ENCODE results near the gene APOL6. TPM values are rescaled to one million over a fixed set of nuclear protein-coding genes. Genes with fewer than 3 reads are reported as not detected.

Gene APOL6
- polyA plus RNA-seq, 2 of the 4 experiments (the other 2 are of a cell fraction): 1.3 to 2.7 TPM

GRCh38 chr22:35649026-35649553 lies 844 bp downstream of the APOL6 start:
- Histone ChIP-seq H3K4me2 (peak overlapping the region; percentile 90), H3K4me1 (peaks cover 9% of the 10 kb centered on the region; the same call in 2 of the 3 replicates), H3K27ac (peak overlapping the region; percentile 87 to 96), H3K9me3 (no peaks in the 10 kb centered on the region), H3K4me3 (peak overlapping the region; percentile 42)
- ChIA-PET POLR2A (interaction anchor here (0.6 to 1.4 kb wide), 3 partner anchors 22 to 269 kb away, joined by 3 to 4 read pairs (median 3); no protein-coding TSS in a partner anchor), CTCF (interaction anchor here (0.7 to 1.7 kb wide), 5 partner anchors 13 to 417 kb away, joined by 3 to 7 read pairs (median 4); no protein-coding TSS in a partner anchor)
- ATAC-seq (peak in 1 of 2 experiments; percentile 22; a peak in 1 of 6 replicates), FAIRE-seq (no peak), DNase-seq (ENCODE audit: low read depth in 1 of 2, low spot score in 1 of 2) (no peak)
- 80% methylated on average over 7 of the region's 7 CpGs for WGBS (ENCODE audit: missing lambda C conversion rate)
- TF ChIP-seq, protein P1, sequence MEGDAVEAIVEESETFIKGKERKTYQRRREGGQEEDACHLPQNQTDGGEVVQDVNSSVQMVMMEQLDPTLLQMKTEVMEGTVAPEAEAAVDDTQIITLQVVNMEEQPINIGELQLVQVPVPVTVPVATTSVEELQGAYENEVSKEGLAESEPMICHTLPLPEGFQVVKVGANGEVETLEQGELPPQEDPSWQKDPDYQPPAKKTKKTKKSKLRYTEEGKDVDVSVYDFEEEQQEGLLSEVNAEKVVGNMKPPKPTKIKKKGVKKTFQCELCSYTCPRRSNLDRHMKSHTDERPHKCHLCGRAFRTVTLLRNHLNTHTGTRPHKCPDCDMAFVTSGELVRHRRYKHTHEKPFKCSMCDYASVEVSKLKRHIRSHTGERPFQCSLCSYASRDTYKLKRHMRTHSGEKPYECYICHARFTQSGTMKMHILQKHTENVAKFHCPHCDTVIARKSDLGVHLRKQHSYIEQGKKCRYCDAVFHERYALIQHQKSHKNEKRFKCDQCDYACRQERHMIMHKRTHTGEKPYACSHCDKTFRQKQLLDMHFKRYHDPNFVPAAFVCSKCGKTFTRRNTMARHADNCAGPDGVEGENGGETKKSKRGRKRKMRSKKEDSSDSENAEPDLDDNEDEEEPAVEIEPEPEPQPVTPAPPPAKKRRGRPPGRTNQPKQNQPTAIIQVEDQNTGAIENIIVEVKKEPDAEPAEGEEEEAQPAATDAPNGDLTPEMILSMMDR (IDR thresholded peaks at IDR 0.05): no peak
- no peak for TF ChIP-seq HEYL (CRISPR knock-in tag; IDR thresholded peaks at IDR 0.05)
- TF ChIP-seq RAD21 (conservative IDR thresholded peaks at IDR 0.05 in 1 of 2, IDR thresholded peaks at IDR 0.05 in 1 of 2): no peak
- TF ChIP-seq EHMT2 (IDR thresholded peaks at IDR 0.05; ENCODE audit: low read depth): no peak
- TF ChIP-seq, protein P2, sequence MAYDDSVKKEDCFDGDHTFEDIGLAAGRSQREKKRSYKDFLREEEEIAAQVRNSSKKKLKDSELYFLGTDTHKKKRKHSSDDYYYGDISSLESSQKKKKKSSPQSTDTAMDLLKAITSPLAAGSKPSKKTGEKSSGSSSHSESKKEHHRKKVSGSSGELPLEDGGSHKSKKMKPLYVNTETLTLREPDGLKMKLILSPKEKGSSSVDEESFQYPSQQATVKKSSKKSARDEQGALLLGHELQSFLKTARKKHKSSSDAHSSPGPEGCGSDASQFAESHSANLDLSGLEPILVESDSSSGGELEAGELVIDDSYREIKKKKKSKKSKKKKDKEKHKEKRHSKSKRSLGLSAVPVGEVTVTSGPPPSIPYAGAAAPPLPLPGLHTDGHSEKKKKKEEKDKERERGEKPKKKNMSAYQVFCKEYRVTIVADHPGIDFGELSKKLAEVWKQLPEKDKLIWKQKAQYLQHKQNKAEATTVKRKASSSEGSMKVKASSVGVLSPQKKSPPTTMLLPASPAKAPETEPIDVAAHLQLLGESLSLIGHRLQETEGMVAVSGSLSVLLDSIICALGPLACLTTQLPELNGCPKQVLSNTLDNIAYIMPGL (CRISPR knock-in tag; IDR thresholded peaks at IDR 0.05; ENCODE audit: borderline replicate concordance): no peak
- TF ChIP-seq SMC3 (IDR thresholded peaks at IDR 0.05): no peak
- no peak for TF ChIP-seq HOXB13 (CRISPR knock-in tag; IDR thresholded peaks at IDR 0.05; ENCODE audit: low read depth)
- TF ChIP-seq KDM1A (IDR thresholded peaks at IDR 0.05; ENCODE audit: low read depth): no peak
- no peak for TF ChIP-seq HES2 (IDR thresholded peaks at IDR 0.05)
- TF ChIP-seq CHD2 (IDR thresholded peaks at IDR 0.05; ENCODE audit: low read length, partially characterized antibody): no peak
- no peak for TF ChIP-seq RARB (CRISPR knock-in tag; IDR thresholded peaks at IDR 0.05)

DNA sequence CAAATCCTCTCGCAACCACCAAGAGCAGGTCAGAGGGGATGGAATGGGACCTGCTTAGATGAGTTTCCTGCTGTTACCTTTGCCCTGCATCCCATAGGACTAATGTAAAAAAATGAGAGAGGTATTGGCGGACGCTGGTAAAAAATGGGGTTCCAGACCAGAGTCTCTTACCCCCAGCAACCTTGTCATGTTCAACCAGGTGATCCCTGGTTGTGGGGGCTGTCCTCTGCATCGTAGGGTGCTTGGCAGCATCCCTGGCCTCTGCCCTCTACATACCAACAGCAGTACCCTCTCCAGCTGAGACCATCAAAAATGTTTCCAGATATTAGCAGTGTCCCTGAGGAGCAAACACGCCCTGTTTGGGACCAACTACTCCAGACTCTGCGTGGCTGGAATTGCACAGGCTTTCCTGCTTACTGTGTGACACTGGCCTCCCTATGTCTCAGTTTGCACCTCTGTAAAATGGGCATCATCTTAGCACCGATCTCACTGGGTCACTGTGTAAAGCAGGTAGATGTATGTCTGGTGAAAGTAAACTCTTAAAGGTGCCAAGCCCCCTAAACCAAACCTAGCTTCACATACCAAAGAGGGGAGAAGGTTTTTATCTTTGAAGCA lies 1.5 kb downstream of the APOL6 start:
- ChIA-PET POLR2A (interaction anchor here (0.6 kb wide), 1 partner anchor 268 kb away, joined by 4 read pairs; no protein-coding TSS in a partner anchor), CTCF (interaction anchor here (0.7 to 1.5 kb wide), 2 partner anchors 22 to 416 kb away, joined by 4 read pairs; no protein-coding TSS in a partner anchor)
- WGBS (ENCODE audit: missing lambda C conversion rate): 88% methylated on average over 7 of the region's 7 CpGs

GRCh38 chr22:35651085-35651484 lies 2.8 kb downstream of the APOL6 start:
- WGBS (ENCODE audit: missing lambda C conversion rate): over 99% methylated on average over 7 of the region's 7 CpGs
- Histone ChIP-seq H3K9me3 (no peaks in the 10 kb centered on the region), H3K4me3 (no peak overlapping the region), H3K4me1 (peaks cover 9% of the 10 kb centered on the region; the same call in 2 of the 3 replicates), H3K4me2 (no peak overlapping the region), H3K27ac (no peak overlapping the region)
- no peak for DNase-seq (ENCODE audit: low read depth in 1 of 2, low spot score in 1 of 2)
- ChIA-PET CTCF (no interaction called here), POLR2A (no interaction called here)
- ATAC-seq: no peak
- TF ChIP-seq FOXS1 (CRISPR knock-in tag; IDR thresholded peaks at IDR 0.05): no peak
- FAIRE-seq: no peak

More for the DNA sequence above, 1.5 kb downstream of the APOL6 start:
- peak overlapping the region; percentile 90 for H3K4me2 ChIP-seq
- H3K4me3 ChIP-seq: no peak overlapping the region
- FAIRE-seq (no peak), ATAC-seq (no peak), DNase-seq (ENCODE audit: low read depth in 1 of 2, low spot score in 1 of 2) (no peak)
- peak overlapping the region; percentile 87 to 96; a peak in 5 of 6 replicates for H3K27ac ChIP-seq
- H3K4me1 ChIP-seq: peaks cover 9% of the 10 kb centered on the region; the same call in 2 of the 3 replicates
- TF ChIP-seq CEBPB (IDR thresholded peaks at IDR 0.05): no peak
- TF ChIP-seq NFE2L2 (conservative IDR thresholded peaks at IDR 0.05; ENCODE audit: low read length): no peak
- H3K9me3 ChIP-seq: no peaks in the 10 kb centered on the region
